HCT116 (cell line): ENCODE data around the gene BSPH1.

Experiments used
- EZH2 ChIP-seq: fragments of 200-600 bp; sonication (generic); IDR thresholded peaks from 2 replicates; pipeline ENCODE4 v1.6.1; 2017; ENCODE audit warnings: antibody characterized with exemption, mixed run types
- EZH2phosphoT487 ChIP-seq: fragments of 200-600 bp; IDR thresholded peaks from 2 replicates; pipeline ENCODE4 v1.6.1; 2018; ENCODE audit warnings: antibody characterized with exemption, borderline replicate concordance
- JUND ChIP-seq: IDR thresholded peaks from 2 replicates; pipeline ENCODE4 v1.6.1; 2012
- POLR2A ChIP-seq: IDR thresholded peaks from 2 replicates; pipeline ENCODE4 v1.7.0; 2011; ENCODE audit warnings: borderline replicate concordance; ENCODE audit not compliant: insufficient read depth, insufficient read length; ENCODE audit errors: extremely low read depth
- POLR2AphosphoS5 ChIP-seq: IDR thresholded peaks from 2 replicates; pipeline ENCODE4 v1.6.1; 2011; ENCODE audit warnings: mild to moderate bottlenecking, low read depth, low read length, moderate library complexity
- REST ChIP-seq: IDR thresholded peaks from 2 replicates; pipeline ENCODE4 v1.6.1; 2012; ENCODE audit warnings: low read depth
- SIN3A ChIP-seq: IDR thresholded peaks from 2 replicates; pipeline ENCODE4 v1.6.1; 2012; ENCODE audit warnings: low read depth
- SP1 ChIP-seq: IDR thresholded peaks from 2 replicates; pipeline ENCODE4 v1.6.1; 2012; ENCODE audit warnings: low read depth
- TF ChIP-seq, protein P1 (sequence below), 3 experiments: fragments of 200-600 bp in 1 of 3; sonication (generic) in 1 of 3; IDR thresholded peaks in 2 of 3; conservative IDR thresholded peaks in 1 of 3; 2 replicates each; pipeline ENCODE4 v1.5.1; 2012 to 2017; ENCODE audit warnings: low read depth in 2 of 3, low read length in 2 of 3, antibody characterized with exemption in 1 of 3, borderline replicate concordance in 1 of 3, control low read depth in 1 of 3, mild to moderate bottlenecking in 1 of 3, mixed read lengths in 1 of 3, mixed run types in 1 of 3, moderate library complexity in 1 of 3; ENCODE audit not compliant: insufficient read depth in 1 of 3

- TF ChIP-seq SIN3A (no peak), EZH2 (no peak), EZH2phosphoT487 (no peak), JUND (no peak), REST (no peak), POLR2AphosphoS5 (no peak), SP1 (no peak), POLR2A (no peak)
- TF ChIP-seq, protein P1, sequence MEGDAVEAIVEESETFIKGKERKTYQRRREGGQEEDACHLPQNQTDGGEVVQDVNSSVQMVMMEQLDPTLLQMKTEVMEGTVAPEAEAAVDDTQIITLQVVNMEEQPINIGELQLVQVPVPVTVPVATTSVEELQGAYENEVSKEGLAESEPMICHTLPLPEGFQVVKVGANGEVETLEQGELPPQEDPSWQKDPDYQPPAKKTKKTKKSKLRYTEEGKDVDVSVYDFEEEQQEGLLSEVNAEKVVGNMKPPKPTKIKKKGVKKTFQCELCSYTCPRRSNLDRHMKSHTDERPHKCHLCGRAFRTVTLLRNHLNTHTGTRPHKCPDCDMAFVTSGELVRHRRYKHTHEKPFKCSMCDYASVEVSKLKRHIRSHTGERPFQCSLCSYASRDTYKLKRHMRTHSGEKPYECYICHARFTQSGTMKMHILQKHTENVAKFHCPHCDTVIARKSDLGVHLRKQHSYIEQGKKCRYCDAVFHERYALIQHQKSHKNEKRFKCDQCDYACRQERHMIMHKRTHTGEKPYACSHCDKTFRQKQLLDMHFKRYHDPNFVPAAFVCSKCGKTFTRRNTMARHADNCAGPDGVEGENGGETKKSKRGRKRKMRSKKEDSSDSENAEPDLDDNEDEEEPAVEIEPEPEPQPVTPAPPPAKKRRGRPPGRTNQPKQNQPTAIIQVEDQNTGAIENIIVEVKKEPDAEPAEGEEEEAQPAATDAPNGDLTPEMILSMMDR (IDR thresholded peaks at IDR 0.05 in 2 of 3, conservative IDR thresholded peaks at IDR 0.05 in 1 of 3; ENCODE audit: borderline replicate concordance in 1 of 3, insufficient read depth in 1 of 3, low read depth in 2 of 3, low read length in 2 of 3), result no peak
Observed at GRCh38 chr19:48029431-48029830, 37.5 kb upstream of the BSPH1 start.
